NCI-H345 treated with DMSO at 0.1 percent for 48 hours (cell line): ENCODE data around the gene ITPR3.

Experiments used
- DNase-seq: peaks from one replicate; lab custom pipeline; 2025; ENCODE audit not compliant: unreplicated experiment; lab: John Stamatoyannopoulos, UW

Gene ITPR3

DNA sequence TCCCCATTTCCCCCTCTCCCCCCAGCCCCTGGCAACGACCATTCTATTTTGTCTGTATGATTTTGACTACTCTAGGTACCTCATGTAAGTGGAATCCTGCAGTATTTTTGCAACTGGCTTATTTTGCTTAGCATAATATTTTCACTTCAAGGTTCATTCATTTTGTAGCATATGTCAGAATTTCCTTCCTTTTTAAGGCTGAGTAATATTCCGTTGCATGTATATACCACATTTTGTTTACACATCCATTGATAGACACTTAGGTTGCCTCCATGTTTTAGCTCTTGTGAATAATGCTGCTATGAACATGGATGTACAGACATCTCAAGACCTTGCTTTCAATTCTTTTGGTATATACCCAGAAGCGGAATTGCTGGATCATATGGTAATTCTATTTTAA, 91.8 kb downstream of the ITPR3 start:
- DNase-seq, result no peak

DNA sequence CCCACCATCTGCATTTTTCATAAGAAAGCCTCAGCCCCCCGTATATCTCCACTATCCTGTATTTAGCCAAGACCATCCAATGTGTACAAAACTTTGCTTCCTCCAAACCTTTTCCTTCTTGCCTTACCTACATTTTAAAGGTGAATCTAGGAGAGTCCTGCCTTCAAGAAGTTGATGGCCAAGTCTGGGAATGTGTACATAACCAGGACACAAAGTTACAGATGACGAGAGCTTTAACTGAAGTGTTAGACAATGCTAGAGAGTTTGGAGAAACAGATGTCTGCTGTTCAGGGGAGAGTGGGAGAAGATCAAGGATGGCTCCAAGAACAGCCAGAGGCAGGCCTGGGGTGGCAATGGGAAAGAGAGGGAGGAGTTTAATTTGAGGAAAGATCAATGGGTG, 92.7 kb downstream of the ITPR3 start:
- no peak for DNase-seq

DNA sequence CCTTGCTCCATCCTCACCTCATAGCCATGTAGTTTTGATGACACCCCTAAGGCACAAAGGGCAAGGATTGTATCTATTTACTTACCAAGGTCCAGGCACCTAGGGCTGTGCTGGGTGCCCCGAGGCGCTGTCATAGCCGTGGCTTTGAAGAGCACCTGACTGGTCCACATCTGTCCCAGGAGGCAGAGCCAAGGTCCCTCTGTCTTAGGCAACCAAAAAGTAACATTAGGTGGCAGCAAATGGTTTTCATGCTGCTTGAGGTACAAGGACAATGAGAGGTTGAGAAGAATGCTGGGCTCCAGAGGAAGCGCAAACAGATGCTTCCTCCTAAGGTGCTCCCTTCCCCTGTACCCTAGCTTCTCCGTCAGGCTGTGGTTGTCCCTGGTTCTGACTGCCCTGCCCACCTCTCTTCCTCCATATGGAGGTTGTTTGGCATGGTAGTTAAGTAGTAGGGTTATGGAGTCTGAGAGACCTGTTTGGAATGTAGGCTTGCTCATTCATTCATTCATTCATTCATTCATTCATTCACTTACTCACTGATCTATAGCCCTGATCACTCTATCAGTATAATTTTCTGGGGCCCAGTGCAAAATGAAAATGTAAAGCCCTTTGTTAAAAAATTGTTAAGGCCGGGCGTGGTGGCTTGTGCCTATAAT, 93.4 kb downstream of the ITPR3 start:
- no peak for DNase-seq

DNA sequence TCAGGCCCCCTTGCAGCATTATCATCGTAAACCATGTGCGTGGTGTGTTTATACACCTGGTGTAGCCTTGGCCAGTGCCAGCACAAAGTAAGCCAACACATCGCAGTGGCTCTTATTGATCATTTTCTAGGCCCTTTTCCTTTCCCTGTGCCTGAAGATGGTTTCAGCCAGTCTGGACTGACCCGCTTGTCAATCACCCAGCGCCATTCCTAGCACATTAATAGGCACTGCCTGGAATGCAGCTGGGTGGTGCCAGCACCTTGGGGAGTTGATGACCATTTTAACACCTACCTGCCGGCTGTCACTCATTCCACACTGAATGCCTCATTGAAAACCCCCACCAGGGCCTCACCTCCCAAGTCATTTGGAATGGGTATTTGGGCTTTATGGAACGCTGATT, 95.3 kb downstream of the ITPR3 start:
- DNase-seq, result peak; percentile 44

DNA sequence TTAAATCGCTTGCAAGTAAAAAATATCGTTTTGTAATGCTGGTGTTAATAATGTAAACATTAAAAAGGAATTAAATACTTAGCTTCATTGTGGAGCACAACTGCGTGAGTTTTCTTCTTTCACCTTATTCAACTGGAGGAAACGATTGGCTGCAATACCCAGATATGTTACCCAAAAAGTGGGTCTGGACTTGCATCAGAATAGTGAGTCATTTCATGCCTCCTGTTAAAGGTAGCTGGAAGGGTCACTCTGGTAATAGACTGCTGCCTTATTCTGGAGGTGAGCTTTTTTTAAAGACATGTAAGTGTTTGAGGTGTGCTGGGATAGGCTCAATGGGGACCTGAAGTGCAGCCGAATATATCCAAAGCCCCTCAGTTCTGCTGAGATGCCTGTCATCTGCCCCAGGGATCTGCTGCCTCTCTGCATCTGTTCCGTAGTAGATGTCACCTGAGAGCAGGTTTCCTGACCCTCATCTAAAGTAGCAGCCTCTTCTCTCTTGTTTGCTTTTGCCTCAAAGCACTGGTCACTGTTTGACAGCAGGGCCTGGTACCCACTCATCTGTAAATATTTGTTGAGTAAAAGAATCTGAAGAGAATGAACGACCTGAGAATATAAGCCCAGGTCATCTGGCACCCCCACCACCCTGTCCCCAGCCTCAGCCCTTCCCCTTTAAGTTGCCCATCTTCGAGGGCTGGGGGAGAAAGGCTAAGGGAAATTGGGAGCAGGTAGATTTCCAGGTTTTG, 95.9 kb downstream of the ITPR3 start:
- DNase-seq, result no peak

DNA sequence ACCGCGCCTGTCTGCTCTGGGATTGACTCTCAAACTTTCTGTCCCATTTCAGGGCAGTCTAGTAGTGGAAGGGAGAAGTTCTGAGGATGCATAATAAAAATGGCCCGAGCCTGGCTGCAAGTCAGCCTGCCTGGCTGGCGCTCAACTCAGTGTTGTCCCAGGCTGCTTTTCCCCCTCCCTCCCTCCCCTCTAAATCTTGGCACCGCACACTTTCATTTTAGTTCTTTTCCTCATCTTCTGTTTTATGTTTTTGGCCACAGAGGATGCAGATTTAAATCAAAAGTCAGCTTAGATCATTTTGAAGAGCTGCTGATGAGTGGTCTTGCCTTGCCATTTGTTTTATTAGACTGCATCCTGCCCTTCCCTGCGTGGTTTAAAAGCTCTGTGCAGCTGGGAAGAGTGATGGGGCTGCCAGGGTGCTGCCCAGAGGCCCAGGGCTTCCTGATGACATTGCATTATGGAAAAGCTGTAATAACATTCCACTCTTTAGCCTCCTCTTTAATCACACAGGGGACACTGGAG, 96.9 kb downstream of the ITPR3 start:
- DNase-seq, result no peak

GRCh38 chr6:33718713-33719112, 97.6 kb downstream of the ITPR3 start:
- DNase-seq, result no peak

DNA sequence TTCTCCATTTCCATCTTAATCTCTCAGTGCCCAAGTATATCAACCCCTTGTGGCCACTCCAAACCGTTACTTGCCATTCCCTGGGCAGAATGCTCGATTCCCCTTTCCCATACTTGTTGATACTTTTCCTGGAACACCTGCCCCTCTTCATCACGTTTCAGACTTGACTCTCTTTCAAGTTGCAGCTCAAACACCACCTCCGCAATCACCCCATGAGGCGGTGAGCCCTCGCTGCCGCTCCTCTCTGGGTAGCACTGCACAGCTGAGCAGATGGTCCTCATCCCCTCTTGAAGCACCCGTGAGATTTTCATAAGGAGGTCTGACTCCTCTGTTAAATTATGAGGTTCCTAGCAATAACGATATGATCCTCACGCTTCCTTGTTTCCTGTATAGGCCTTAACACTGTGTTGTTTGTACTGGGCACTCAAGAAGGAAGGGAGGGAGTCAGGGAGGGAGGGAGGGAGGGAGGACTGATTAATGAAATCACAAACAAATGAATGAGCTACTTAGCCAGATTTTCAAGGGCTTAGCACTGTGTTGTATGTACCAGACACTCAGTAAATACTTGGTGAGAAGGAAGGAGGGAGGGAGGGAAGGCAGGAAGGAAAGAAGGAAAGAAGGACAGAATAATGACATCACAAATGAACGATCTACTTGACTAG, 98.3 kb downstream of the ITPR3 start:
- DNase-seq, result no peak

DNA sequence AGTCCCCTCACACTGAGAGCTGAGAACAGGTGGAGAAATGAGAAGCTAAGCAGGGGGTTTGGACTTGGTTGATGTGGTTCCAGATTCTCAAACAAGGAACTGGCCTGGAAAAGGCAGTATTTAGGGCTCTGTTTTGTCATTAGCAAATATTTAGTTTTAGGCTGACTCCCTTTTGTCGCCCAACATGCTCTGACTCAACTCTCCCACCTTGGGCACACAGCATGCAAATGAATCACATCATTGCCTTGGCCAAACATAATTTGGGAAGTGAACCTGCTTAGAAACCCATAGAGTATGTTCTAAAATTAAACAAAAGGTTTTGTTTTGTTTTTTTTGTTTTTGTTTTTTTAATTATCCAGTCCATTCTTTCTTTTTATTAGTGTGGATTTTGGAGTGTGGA, 99.9 kb downstream of the ITPR3 start:
- DNase-seq, result no peak

DNA sequence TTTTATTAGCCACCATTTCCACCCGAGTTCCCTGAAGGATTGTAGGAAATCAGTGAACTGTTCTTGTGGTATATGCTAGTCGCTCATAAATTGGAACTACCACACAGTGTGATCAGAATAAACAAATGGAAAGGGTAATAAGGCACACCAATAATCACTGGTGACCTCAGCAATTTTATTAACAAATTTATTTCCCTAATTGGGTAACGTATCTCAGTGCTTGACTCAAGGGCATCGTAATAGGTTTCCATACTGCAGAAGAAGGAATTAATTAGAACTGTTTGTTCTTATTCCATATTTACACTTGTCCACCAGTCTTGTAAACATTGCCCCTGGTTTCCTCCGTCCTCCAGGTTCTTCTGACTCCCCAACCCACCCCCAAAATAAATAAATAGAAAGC, 100.4 kb downstream of the ITPR3 start:
- DNase-seq, result no peak

GRCh38 chr6:33722103-33722623, 101.0 kb downstream of the ITPR3 start:
- no peak for DNase-seq

GRCh38 chr6:33723371-33724085, 102.4 kb downstream of the ITPR3 start:
- DNase-seq, result no peak

DNA sequence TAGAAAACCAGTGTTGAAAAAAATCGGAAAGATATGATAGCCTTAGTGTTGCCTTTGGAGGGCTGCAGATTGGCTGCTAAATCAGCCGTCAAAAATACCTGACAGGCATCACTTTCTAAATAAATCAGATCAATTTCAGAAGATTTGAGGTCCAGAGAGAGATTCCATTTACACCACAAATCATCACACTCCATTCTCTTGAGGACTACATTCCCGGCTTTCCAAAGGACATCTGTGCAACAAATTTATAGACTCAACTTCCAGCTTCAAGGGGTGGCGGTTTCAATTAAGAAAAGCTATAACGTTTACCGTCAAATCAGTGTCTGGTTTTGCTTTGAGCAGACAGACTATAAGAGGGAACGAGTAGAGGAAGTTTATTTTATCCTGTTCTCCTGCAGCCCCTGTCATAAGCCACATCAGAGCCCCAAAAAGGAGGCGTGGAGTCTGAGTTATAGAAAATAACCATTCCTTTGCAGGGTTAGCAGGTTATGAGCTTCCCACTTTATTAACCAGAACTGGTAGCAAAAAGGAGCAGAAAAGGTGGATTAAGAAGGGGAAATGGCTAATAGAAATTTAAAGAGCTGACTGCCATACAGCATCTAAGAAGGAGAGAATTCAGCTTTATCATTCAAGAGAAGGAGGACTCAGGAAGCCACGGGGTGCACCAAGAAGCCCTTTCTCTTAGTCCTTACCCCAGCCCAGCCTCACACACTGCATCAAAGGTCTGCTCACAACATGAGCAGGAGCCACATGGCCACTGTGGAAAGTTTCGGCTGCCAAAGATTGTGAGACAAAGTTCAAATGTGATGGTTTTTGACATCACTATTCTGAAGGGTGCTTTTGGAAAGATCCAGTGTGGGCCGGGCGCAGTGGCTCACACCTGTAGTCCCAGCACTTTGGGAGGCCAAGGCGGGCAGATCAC, 103.2 kb downstream of the ITPR3 start:
- DNase-seq, result no peak

- DNase-seq, result no peak
Observed at GRCh38 chr6:33725222-33725621, 104.1 kb downstream of the ITPR3 start.

DNA sequence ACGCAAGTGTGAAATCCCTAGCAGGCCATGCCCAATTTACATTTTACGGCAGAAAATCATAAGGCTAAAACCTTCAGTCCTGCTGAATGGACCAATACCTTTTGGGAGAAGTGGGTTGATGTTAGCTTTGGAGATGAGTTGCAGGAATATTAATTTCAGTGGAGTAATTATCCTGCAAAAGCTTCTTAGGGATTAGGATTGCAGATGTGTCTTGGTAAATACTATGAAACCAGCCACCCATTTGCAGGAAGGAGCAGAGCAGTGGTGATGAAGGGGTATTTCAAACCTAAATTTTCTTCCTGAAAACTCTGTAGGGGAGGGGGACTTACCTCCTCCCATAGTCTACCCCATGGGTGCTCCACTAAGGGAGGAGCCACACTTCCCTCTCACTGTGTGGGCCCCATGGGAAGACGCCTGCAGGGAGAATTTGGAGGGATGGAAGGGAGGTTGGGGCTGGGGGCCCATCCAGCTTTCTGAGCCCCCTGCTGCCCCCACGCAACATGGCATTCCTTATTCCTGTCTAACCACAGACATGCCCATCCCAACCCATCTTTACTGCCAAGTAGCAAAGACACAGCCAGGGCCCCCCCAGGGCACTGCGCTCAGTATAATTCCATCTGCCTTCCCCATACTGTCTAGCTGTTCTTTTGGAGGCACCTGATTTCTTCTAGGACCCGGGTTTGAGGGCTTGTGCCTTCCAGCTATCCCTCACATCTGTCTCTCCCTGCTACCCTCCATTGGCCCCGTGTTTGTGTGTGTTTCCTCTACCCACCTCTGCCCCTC, 105.0 kb downstream of the ITPR3 start:
- no peak for DNase-seq

DNA sequence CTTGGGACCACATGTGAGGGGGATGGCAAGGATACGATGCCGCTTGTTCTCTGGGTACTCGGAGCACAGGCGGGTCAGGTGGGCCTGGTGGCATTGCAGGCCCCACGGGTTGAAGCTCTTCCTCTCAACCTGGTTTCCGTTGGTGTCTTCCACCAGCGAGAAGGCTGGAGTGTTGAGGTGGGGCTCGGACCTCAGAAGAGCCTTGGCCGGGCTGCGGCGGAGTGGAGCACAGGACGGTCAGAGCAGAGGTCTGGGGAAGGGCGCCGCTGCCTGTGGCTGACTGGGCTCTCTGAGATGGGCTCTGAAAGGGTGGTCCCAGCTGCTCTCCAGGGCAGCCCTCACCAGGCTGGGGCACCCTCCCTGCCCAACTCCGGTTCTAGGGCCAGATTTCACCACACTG, 105.6 kb downstream of the ITPR3 start:
- DNase-seq, result no peak

GRCh38 chr6:33727126-33727525, 106.0 kb downstream of the ITPR3 start:
- DNase-seq, result no peak

DNA sequence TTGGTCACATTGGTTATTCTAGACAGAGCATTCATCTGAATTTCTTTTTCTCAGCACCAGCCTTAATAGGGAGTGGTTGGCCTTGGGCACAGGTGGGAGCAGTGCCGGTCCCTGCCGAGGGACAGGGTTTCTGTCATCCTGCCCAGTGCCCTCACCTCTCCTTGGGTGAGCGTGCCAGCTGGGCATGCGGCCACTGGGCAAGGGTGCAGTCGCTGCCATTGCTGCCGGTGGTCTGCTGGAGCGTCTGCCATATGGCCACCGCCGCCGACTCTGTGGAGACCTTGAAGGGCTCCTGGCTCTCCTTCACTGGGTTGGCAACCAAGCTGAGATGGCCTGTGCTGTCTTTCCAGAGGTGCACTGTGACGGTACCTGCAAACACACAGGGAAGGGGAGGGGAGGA, 106.8 kb downstream of the ITPR3 start:
- DNase-seq, result no peak

GRCh38 chr6:33728438-33728837, 107.3 kb downstream of the ITPR3 start:
- DNase-seq, result no peak
